K562 (cell line): ENCODE results near the gene TOR1B. TPM values are rescaled to one million over a fixed set of nuclear protein-coding genes. Genes with fewer than 3 reads are reported as not detected.

ENCODE experiments used
- BDP1 ChIP-seq: IDR thresholded peaks from 3 replicates; pipeline ENCODE4 v1.6.1; 2011; ENCODE audit not compliant: insufficient read length, insufficient read depth
- CBX1 ChIP-seq: sonication (generic); IDR thresholded peaks from 2 replicates; pipeline ENCODE4 v1.6.1; 2016; ENCODE audit warnings: antibody characterized with exemption, low read depth, mild to moderate bottlenecking
- DACH1 ChIP-seq: fragments of 450-650 bp; IDR thresholded peaks from 2 replicates; pipeline ENCODE4 v1.6.1; 2018; ENCODE audit not compliant: partially characterized antibody
- EHMT2 ChIP-seq: fragments of 450-650 bp; IDR thresholded peaks from 2 replicates; pipeline ENCODE4 v1.6.1; 2018; ENCODE audit warnings: antibody characterized with exemption
- HOXB6 ChIP-seq: fragments of 250-450 bp; sonication (Bioruptor Pico); IDR thresholded peaks from 2 replicates; pipeline ENCODE4 v1.5.1; 2022; ENCODE audit warnings: mild to moderate bottlenecking, borderline replicate concordance
- KHSRP ChIP-seq: fragments of 450-650 bp; IDR thresholded peaks from 2 replicates; pipeline ENCODE4 v1.6.1; 2017
- MEF2D ChIP-seq: conservative IDR thresholded peaks from 2 replicates; pipeline ENCODE4 v1.6.1; 2016; ENCODE audit warnings: low read depth, missing genetic modification characterization, missing compliant biosample characterization
- PYGO2 ChIP-seq: fragments of 450-650 bp; IDR thresholded peaks from 2 replicates; pipeline ENCODE4 v1.6.1; 2016; ENCODE audit warnings: mild to moderate bottlenecking, missing genetic modification characterization, moderate library complexity, missing compliant biosample characterization
- RBM17 ChIP-seq: fragments of 200-400 bp; formaldehyde crosslinking; IDR thresholded peaks from 2 replicates; pipeline ENCODE4 v1.6.1; 2017; ENCODE audit warnings: low read depth, mild to moderate bottlenecking, low read length, borderline replicate concordance
- SNIP1 ChIP-seq: fragments of 450-650 bp; IDR thresholded peaks from 2 replicates; pipeline ENCODE4 v1.7.1; 2017; ENCODE audit warnings: low read depth, mild to moderate bottlenecking
- SP1 ChIP-seq: sonication (generic); formaldehyde crosslinking; IDR thresholded peaks from 2 replicates; pipeline ENCODE4 v1.8.1; 2022; ENCODE audit warnings: mild to moderate bottlenecking, missing genetic modification reagents
- SRSF7 ChIP-seq: fragments of 200-400 bp; formaldehyde crosslinking; optimal IDR thresholded peaks from 2 replicates; pipeline ENCODE3; 2017; ENCODE audit warnings: mild to moderate bottlenecking, low read depth, low read length
- TBL1XR1 ChIP-seq, 2 experiments: IDR thresholded peaks; 2 replicates each; pipeline ENCODE4 v1.6.1; 2012; ENCODE audit warnings: improper control_type of control experiment in 2 of 2, low read length in 2 of 2, mild to moderate bottlenecking in 1 of 2
- TRIM24 ChIP-seq, 2 experiments: fragments of 450-650 bp; IDR thresholded peaks; 2 replicates each; pipeline ENCODE4 v1.6.1; 2016
- ZC3H11A ChIP-seq: IDR thresholded peaks from 2 replicates; pipeline ENCODE4 v1.6.1; 2012; ENCODE audit warnings: low read depth, low read length, improper control_type of control experiment
- ZNF184 ChIP-seq: sonication (generic); formaldehyde crosslinking; IDR thresholded peaks from 2 replicates; pipeline ENCODE4 v1.5.0; 2020; ENCODE audit warnings: missing genetic modification reagents
- ZNF79 ChIP-seq: fragments of 250-450 bp; sonication (Bioruptor Pico); IDR thresholded peaks from 2 replicates; pipeline ENCODE4 v1.4.0; 2020; ENCODE audit warnings: low read depth, mild to moderate bottlenecking, moderate library complexity
- polyA plus RNA-seq, 8 experiments: library from polyadenylated mRNA; depleted of rRNA in 4 of 8; stranded (reverse) in 5 of 8; unstranded in 3 of 8; fragments of >200 nt; fragmentation: Nextera tagmentation in 2 of 8; fragmentation: Illumina TruSeq in 1 of 8; extraction: Ambion mirVana in 2 of 8; extraction: Trizol in 1 of 8; gene quantifications; 2 replicates each; pipeline versions ENCODE4 v1.2.1 to v1.2.3, GENCODE V29; 2011 to 2014; ENCODE audit warnings: inconsistent platforms in 1 of 8, missing spikeins in 1 of 8
- total RNA-seq, 7 experiments: library from RNA; depleted of rRNA in 6 of 7; stranded (reverse); fragments of >200 nt in 6 of 7; fragmentation: Illumina TruSeq in 2 of 7; extraction: Trizol in 2 of 7; gene quantifications; 2 replicates each; pipeline versions ENCODE4 v1.2.1 to v1.2.3, GENCODE V29; 2011 to 2021; ENCODE audit warnings: low replicate concordance in 1 of 7
- TF ChIP-seq, protein P1 (sequence below): fragments of 250-450 bp; sonication (Bioruptor Pico); IDR thresholded peaks from 2 replicates; pipeline ENCODE4 v1.8.0; 2022; ENCODE audit warnings: moderate library complexity, mild to moderate bottlenecking, inconsistent platforms
- TF ChIP-seq, protein P2 (sequence below): sonication (generic); IDR thresholded peaks from 2 replicates; pipeline ENCODE4 v1.6.1; 2016
- TF ChIP-seq, protein P3 (sequence below): sonication (generic); formaldehyde crosslinking; IDR thresholded peaks from 2 replicates; pipeline ENCODE4 v1.8.1; 2023; ENCODE audit warnings: missing genetic modification reagents, mild to moderate bottlenecking, borderline replicate concordance
- TF ChIP-seq, protein P4 (sequence below): sonication (generic); formaldehyde crosslinking; IDR thresholded peaks from 2 replicates; pipeline ENCODE4 v1.8.1; 2023; ENCODE audit warnings: mild to moderate bottlenecking, missing genetic modification reagents

The TOR1B gene
- total and polyA plus RNA-seq, 9 of the 15 experiments (the other 6 are each of a cell fraction or from before 2014, with no cell fraction given): 4.2 to 36.5 (median 24.6) TPM

DNA sequence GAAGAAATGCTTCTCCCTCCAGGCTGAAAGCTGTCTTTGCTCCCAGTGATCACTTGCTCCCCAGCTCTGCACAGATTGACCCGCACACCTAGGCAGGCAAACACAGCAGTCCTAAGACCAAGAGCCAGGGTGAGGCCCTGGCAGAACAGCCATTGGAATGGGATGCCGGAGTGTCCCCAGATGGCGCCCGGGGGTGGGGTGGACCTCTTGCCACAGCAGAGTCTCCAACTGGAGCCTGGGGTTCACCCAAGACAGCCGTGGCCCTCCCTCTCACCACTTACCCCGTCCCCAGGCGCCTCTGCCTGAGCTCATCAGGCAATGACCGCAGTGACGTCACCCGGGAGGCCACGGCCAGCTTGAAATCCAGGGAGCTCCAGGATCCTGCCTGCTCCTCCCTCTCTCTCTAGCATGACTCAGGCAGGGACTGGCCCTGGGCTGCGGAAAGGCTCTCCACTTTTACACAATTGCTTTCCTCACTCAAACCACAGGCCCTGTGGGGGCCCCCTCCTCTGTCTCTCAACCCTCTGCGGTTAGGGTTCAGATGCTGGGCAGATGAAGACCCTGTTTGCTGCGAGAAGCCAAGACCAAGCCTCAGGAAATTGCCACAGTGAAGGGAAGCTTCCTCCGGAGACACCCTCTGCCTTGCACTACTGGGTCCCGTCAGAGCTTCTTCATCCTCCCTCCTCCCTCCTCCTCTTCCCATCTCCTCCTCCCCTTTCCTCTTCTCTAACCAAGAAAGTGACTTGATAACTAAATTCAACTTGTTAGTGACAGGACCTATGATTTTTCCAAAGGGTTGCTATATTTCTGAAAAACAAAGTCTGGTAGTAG lies 25.8 kb upstream of the TOR1B start (continued):
- no peak for TF ChIP-seq HOXB6
- no peak; a peak in 1 of 4 replicates for TF ChIP-seq TRIM24 (IDR thresholded peaks at IDR 0.05)
- TF ChIP-seq, protein P1, sequence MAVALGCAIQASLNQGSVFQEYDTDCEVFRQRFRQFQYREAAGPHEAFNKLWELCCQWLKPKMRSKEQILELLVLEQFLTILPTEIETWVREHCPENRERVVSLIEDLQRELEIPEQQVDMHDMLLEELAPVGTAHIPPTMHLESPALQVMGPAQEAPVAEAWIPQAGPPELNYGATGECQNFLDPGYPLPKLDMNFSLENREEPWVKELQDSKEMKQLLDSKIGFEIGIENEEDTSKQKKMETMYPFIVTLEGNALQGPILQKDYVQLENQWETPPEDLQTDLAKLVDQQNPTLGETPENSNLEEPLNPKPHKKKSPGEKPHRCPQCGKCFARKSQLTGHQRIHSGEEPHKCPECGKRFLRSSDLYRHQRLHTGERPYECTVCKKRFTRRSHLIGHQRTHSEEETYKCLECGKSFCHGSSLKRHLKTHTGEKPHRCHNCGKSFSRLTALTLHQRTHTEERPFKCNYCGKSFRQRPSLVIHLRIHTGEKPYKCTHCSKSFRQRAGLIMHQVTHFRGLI (CRISPR knock-in tag): no peak
- peak; percentile 84 for TF ChIP-seq SP1 (CRISPR knock-in tag)
- TF ChIP-seq, protein P2, sequence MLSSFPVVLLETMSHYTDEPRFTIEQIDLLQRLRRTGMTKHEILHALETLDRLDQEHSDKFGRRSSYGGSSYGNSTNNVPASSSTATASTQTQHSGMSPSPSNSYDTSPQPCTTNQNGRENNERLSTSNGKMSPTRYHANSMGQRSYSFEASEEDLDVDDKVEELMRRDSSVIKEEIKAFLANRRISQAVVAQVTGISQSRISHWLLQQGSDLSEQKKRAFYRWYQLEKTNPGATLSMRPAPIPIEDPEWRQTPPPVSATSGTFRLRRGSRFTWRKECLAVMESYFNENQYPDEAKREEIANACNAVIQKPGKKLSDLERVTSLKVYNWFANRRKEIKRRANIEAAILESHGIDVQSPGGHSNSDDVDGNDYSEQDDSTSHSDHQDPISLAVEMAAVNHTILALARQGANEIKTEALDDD: peak; percentile 54; the same call in 1 of the 2 replicates
- no peak for TF ChIP-seq PYGO2 (tag)
- TF ChIP-seq SRSF7: no peak
- peak in 1 of 2 experiments; percentile 83; a peak in 2 of 4 replicates for TF ChIP-seq TBL1XR1 (IDR thresholded peaks at IDR 0.05; ENCODE audit: low read length in 2 of 2)
- no peak for TF ChIP-seq ZNF184
- peak; percentile 38; the same call in 1 of the 2 replicates for TF ChIP-seq MEF2D
- TF ChIP-seq SNIP1: no peak
- TF ChIP-seq, protein P3, sequence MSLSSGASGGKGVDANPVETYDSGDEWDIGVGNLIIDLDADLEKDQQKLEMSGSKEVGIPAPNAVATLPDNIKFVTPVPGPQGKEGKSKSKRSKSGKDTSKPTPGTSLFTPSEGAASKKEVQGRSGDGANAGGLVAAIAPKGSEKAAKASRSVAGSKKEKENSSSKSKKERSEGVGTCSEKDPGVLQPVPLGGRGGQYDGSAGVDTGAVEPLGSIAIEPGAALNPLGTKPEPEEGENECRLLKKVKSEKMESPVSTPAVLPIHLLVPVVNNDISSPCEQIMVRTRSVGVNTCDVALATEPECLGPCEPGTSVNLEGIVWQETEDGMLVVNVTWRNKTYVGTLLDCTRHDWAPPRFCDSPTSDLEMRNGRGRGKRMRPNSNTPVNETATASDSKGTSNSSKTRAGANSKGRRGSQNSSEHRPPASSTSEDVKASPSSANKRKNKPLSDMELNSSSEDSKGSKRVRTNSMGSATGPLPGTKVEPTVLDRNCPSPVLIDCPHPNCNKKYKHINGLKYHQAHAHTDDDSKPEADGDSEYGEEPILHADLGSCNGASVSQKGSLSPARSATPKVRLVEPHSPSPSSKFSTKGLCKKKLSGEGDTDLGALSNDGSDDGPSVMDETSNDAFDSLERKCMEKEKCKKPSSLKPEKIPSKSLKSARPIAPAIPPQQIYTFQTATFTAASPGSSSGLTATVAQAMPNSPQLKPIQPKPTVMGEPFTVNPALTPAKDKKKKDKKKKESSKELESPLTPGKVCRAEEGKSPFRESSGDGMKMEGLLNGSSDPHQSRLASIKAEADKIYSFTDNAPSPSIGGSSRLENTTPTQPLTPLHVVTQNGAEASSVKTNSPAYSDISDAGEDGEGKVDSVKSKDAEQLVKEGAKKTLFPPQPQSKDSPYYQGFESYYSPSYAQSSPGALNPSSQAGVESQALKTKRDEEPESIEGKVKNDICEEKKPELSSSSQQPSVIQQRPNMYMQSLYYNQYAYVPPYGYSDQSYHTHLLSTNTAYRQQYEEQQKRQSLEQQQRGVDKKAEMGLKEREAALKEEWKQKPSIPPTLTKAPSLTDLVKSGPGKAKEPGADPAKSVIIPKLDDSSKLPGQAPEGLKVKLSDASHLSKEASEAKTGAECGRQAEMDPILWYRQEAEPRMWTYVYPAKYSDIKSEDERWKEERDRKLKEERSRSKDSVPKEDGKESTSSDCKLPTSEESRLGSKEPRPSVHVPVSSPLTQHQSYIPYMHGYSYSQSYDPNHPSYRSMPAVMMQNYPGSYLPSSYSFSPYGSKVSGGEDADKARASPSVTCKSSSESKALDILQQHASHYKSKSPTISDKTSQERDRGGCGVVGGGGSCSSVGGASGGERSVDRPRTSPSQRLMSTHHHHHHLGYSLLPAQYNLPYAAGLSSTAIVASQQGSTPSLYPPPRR (CRISPR knock-in tag): no peak
- TF ChIP-seq BDP1: no peak
- peak; percentile 90 for TF ChIP-seq KHSRP
- TF ChIP-seq EHMT2: no peak
- TF ChIP-seq ZNF79 (CRISPR knock-in tag): no peak
- TF ChIP-seq, protein P4, sequence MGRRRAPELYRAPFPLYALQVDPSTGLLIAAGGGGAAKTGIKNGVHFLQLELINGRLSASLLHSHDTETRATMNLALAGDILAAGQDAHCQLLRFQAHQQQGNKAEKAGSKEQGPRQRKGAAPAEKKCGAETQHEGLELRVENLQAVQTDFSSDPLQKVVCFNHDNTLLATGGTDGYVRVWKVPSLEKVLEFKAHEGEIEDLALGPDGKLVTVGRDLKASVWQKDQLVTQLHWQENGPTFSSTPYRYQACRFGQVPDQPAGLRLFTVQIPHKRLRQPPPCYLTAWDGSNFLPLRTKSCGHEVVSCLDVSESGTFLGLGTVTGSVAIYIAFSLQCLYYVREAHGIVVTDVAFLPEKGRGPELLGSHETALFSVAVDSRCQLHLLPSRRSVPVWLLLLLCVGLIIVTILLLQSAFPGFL (CRISPR knock-in tag): no peak
- TF ChIP-seq ZC3H11A: peak; percentile 46; the same call in 1 of the 2 replicates
- TF ChIP-seq CBX1: peak; percentile 55; the same call in 1 of the 2 replicates
- TF ChIP-seq RBM17: no peak
- no peak for TF ChIP-seq DACH1
